Activated CD4-positive, alpha-beta T cell treated with anti-CD3 and anti-CD28 coated beads, Interleukin-2, amount 50 U/mL, for 1 hour (primary cell): Measurements from ENCODE around the gene LGSN.
"Not testable (repeated sequence)": the region's sequence is repeated elsewhere in the genome, so short reads cannot be mapped to it uniquely, and the experiment has no call there.

Experiments
- DNase-seq: peaks from one replicate; pipeline ENCODE4 v3.0.0-alpha.2; 2020

The LGSN gene

GRCh38 chr6:63230027-63230426 lies 89.8 kb downstream of the LGSN start:
- not testable (repeated sequence) for DNase-seq

- DNase-seq, result not testable (repeated sequence)
Observed at GRCh38 chr6:63227928-63228894, 91.6 kb downstream of the LGSN start.

GRCh38 chr6:63225987-63226386 lies 93.8 kb downstream of the LGSN start:
- not testable (repeated sequence) for DNase-seq
